IMR-90 (cell line): ENCODE data around the gene RANGRF. TPM values are rescaled to one million over a fixed set of nuclear protein-coding genes. Genes with fewer than 3 reads are reported as not detected.

ENCODE experiments used
- ATAC-seq: fragments of 200-7000 bp; cut with Tn5 transposase; 2 replicates; pipeline ENCODE4 v1.9.1; 2020; ENCODE audit warnings: low read depth, mild to moderate bottlenecking, moderate library complexity
- BruUV-seq: library from RNA; stranded (reverse); fragments of 400-500 nt; replicated peaks from 2 replicates; lab custom pipeline; 2021; lab: Mats Ljungman, UMichigan
- CTCF ChIA-PET: fragments of 300-600 bp; formaldehyde crosslinking; extraction: SDS; loops from one replicate; lab custom pipeline; 2021; ENCODE audit warnings: antibody characterized with exemption; lab: Yijun Ruan, JAX
- POLR2A ChIA-PET: fragments of 300-600 bp; sonication (Branson Sonifier 250); formaldehyde crosslinking; loops from one replicate; lab custom pipeline; 2022; ENCODE audit warnings: antibody characterized with exemption; ENCODE audit not compliant: unreplicated experiment; lab: Charles Lee
- DNase-seq: peaks from one replicate; pipeline ENCODE4 v3.0.0; 2013
- H2AFZ ChIP-seq: replicated peaks from 2 replicates; pipeline ENCODE3; 2013; ENCODE audit warnings: low read length, mild to moderate bottlenecking; ENCODE audit not compliant: poor library complexity
- H2AK5ac ChIP-seq: 2 replicates; pipeline ENCODE4 v1.6.1; 2013; ENCODE audit warnings: low read depth, low read length, inconsistent platforms
- H2AK9ac ChIP-seq: replicated peaks from 2 replicates; pipeline ENCODE3; 2013; ENCODE audit warnings: mild to moderate bottlenecking, low read depth, low read length, moderate library complexity; ENCODE audit not compliant: poor library complexity
- H2BK120ac ChIP-seq: 2 replicates; pipeline ENCODE4 v1.6.1; 2013; ENCODE audit warnings: low read depth, low read length, inconsistent platforms
- H2BK15ac ChIP-seq: 3 replicates; pipeline ENCODE4 v1.6.1; 2013; ENCODE audit warnings: low read depth, low read length, inconsistent platforms
- H2BK20ac ChIP-seq: 2 replicates; pipeline ENCODE4 v1.6.1; 2013; ENCODE audit warnings: low read depth, mild to moderate bottlenecking, inconsistent platforms, low read length, moderate library complexity
- H2BK5ac ChIP-seq: 2 replicates; pipeline ENCODE4 v1.6.1; 2013; ENCODE audit warnings: mild to moderate bottlenecking, low read depth, low read length, inconsistent platforms; ENCODE audit not compliant: poor library complexity, severe bottlenecking
- H3K14ac ChIP-seq: replicated peaks from 2 replicates; pipeline ENCODE4 v1.6.1; 2013; ENCODE audit warnings: low read depth, low read length, inconsistent platforms
- H3K18ac ChIP-seq: 2 replicates; pipeline ENCODE4 v1.6.1; 2013; ENCODE audit warnings: low read depth, low read length, control low read depth
- H3K23ac ChIP-seq: 2 replicates; pipeline ENCODE4 v1.6.1; 2013; ENCODE audit warnings: low read depth, low read length, inconsistent platforms
- H3K27ac ChIP-seq: 2 replicates; pipeline ENCODE4 v1.5.1; 2013; ENCODE audit warnings: mild to moderate bottlenecking, control low read depth, low read length; ENCODE audit not compliant: insufficient read depth
- H3K27me3 ChIP-seq: 2 replicates; pipeline ENCODE4 v1.6.1; 2013; ENCODE audit warnings: low read length; ENCODE audit not compliant: control insufficient read depth, insufficient read depth
- H3K36me3 ChIP-seq: 2 replicates; pipeline ENCODE4 v1.6.1; 2013; ENCODE audit warnings: low read length, mixed read lengths; ENCODE audit not compliant: control insufficient read depth, insufficient read depth
- H3K4ac ChIP-seq: 2 replicates; pipeline ENCODE4 v1.6.1; 2013; ENCODE audit warnings: low read depth, low read length, inconsistent platforms
- H3K4me1 ChIP-seq: 2 replicates; pipeline ENCODE4 v1.6.1; 2013; ENCODE audit warnings: low read length, mixed read lengths; ENCODE audit not compliant: control insufficient read depth, insufficient read depth
- H3K4me2 ChIP-seq: 2 replicates; pipeline ENCODE4 v1.6.1; 2013; ENCODE audit warnings: low read depth, mild to moderate bottlenecking, control low read depth, low read length, moderate library complexity
- H3K4me3 ChIP-seq: 2 replicates; pipeline ENCODE4 v1.5.1; 2013; ENCODE audit warnings: low read depth, mild to moderate bottlenecking, control low read depth, low read length, moderate library complexity; ENCODE audit not compliant: insufficient read depth
- H3K56ac ChIP-seq: 2 replicates; pipeline ENCODE4 v1.6.1; 2013; ENCODE audit warnings: low read length, inconsistent platforms; ENCODE audit not compliant: insufficient read depth; ENCODE audit errors: extremely low read depth
- H3K79me1 ChIP-seq, 2 experiments: 2 replicates each; pipeline ENCODE4 v1.6.1; 2013; ENCODE audit warnings: low read length in 2 of 2, inconsistent platforms in 1 of 2, low read depth in 1 of 2
- H3K9ac ChIP-seq: 2 replicates; pipeline ENCODE4 v1.6.1; 2013; ENCODE audit warnings: low read depth, low read length, control low read depth
- H3K9me1 ChIP-seq: 2 replicates; pipeline ENCODE4 v1.6.1; 2013; ENCODE audit warnings: low read length, inconsistent platforms; ENCODE audit not compliant: insufficient read depth
- H3K9me3 ChIP-seq: 2 replicates; pipeline ENCODE4 v1.6.1; 2013; ENCODE audit warnings: low read length; ENCODE audit not compliant: control insufficient read depth, insufficient read depth
- H4K20me1 ChIP-seq: 2 replicates; pipeline ENCODE4 v1.6.1; 2013; ENCODE audit warnings: low read length, inconsistent platforms; ENCODE audit not compliant: insufficient read depth
- H4K5ac ChIP-seq: 2 replicates; pipeline ENCODE4 v1.6.1; 2013; ENCODE audit warnings: mild to moderate bottlenecking, low read depth, low read length, control low read depth
- H4K8ac ChIP-seq, 2 experiments: 2 replicates each; pipeline ENCODE4 v1.6.1; 2013; ENCODE audit warnings: low read depth in 2 of 2, low read length in 2 of 2, control low read depth in 1 of 2, inconsistent platforms in 1 of 2
- H4K91ac ChIP-seq: 2 replicates; pipeline ENCODE4 v1.6.1; 2013; ENCODE audit warnings: low read depth, low read length, inconsistent platforms; ENCODE audit not compliant: insufficient read depth
- CEBPB ChIP-seq: IDR thresholded peaks from 2 replicates; pipeline ENCODE4 v1.6.1; 2012; ENCODE audit warnings: low read depth, low read length, improper control_type of control experiment
- CTCF ChIP-seq: conservative IDR thresholded peaks from 2 replicates; pipeline ENCODE4 v1.5.1; 2012; ENCODE audit warnings: mild to moderate bottlenecking, low read depth, low read length, improper control_type of control experiment
- MAFK ChIP-seq: IDR thresholded peaks from 2 replicates; pipeline ENCODE4 v1.6.1; 2012; ENCODE audit warnings: low read depth, low read length, improper control_type of control experiment
- RCOR1 ChIP-seq: IDR thresholded peaks from 2 replicates; pipeline ENCODE4 v1.6.1; 2012; ENCODE audit warnings: mild to moderate bottlenecking, low read length, improper control_type of control experiment; ENCODE audit not compliant: insufficient replicate concordance
- USF2 ChIP-seq: fragments of 150-350 bp; IDR thresholded peaks from 2 replicates; pipeline ENCODE4 v1.6.1; 2017; ENCODE audit warnings: mild to moderate bottlenecking, antibody characterized with exemption, low read length, low read depth
- WGBS, 2 experiments: methylation state at CpG; one replicate each; pipeline versions ENCODE4 v1.1.5 to v1.1.7; 2013; ENCODE audit warnings: missing lambda C conversion rate in 2 of 2; ENCODE audit not compliant: insufficient read length in 1 of 2; ENCODE audit errors: extremely low coverage in 2 of 2; 5-methylcytosine and 5-hydroxymethylcytosine counted together
- dilution Hi-C: fragments of 300-500 bp; cut with HindIII; formaldehyde crosslinking; loops from one replicate; pipeline ENCODE4 v1.14.3; 2018; ENCODE audit warnings: low sequenced_read_pairs; ENCODE audit not compliant: unreplicated experiment
- in situ Hi-C: fragments of 300-500 bp; cut with MboI; formaldehyde crosslinking; loops from 3 replicates; pipeline ENCODE4 v1.14.3; 2019; ENCODE audit warnings: low sequenced_read_pairs, inconsistent platforms, mixed read lengths
- intact Hi-C: fragments of 100-400 bp; cut with micrococcal nuclease; formaldehyde crosslinking; loops from 2 replicates; pipeline ENCODE4 v1.10.0; 2022
- polyA plus RNA-seq, 3 experiments: library from polyadenylated mRNA; depleted of rRNA; stranded (reverse); fragments of >200 nt; gene quantifications; 2 replicates each; pipeline ENCODE4 v1.2.3, GENCODE V29; 2012; ENCODE audit warnings: low replicate concordance in 1 of 3
- total RNA-seq: library from RNA; depleted of rRNA; stranded (reverse); fragments of >200 nt; gene quantifications from 2 replicates; pipeline ENCODE4 v1.2.3, GENCODE V29; 2012

Gene RANGRF
- total and polyA plus RNA-seq, 2 of the 4 experiments (the other 2 are of a cell fraction): 19.5 to 36.6 TPM

GRCh38 chr17:8249621-8250500, 38.6 kb upstream of the RANGRF start:
- dilution Hi-C loops (loop anchor here (25.0 kb wide), 1 partner anchor 138 kb away; the partner anchor contains the start of genes ALOXE3 and HES7), intact Hi-C loops (loop anchor here (2.0 to 5.0 kb wide), 2 partner anchors 37 to 127 kb away; partner anchors contain the start of genes KRABD2 and RANGRF), in situ Hi-C loops (no loop called here)
- H3K36me3 ChIP-seq: peaks cover 7% of the 10 kb centered on the region
- H3K4me3 ChIP-seq: peak overlapping the region; percentile 76
- ChIA-PET POLR2A (no interaction called here), CTCF (no interaction called here)
- no peak overlapping the region for H3K56ac ChIP-seq
- peak overlapping the region; percentile 99 for H2AFZ ChIP-seq
- H4K91ac ChIP-seq: no peak overlapping the region
- H2BK120ac ChIP-seq: no peak overlapping the region
- peak overlapping the region; percentile 51 for H4K5ac ChIP-seq
- peaks cover 26 to 50% of the 10 kb centered on the region in 2 experiments for H3K79me1 ChIP-seq
- H2BK5ac ChIP-seq: peak overlapping the region; percentile 51
- ATAC-seq: no peak
- H3K4me2 ChIP-seq: peak overlapping the region; percentile 86
- no peaks in the 10 kb centered on the region; the same call in 1 of the 2 replicates for H3K4me1 ChIP-seq
- peak overlapping the region; percentile 34 for H2AK5ac ChIP-seq
- DNase-seq: no peak
- peaks cover 13% of the 10 kb centered on the region; the same call in 1 of the 2 replicates for H3K9me1 ChIP-seq
- peak overlapping the region; percentile 89 to 99 for H4K8ac ChIP-seq
- peak overlapping the region; percentile 94 for H3K14ac ChIP-seq
- H4K20me1 ChIP-seq: no peaks in the 10 kb centered on the region
- H3K27ac ChIP-seq: peak overlapping the region; percentile 80
- no peak overlapping the region for H2BK20ac ChIP-seq
- peak overlapping the region; percentile 92; the same call in 1 of the 2 replicates for H3K23ac ChIP-seq
- TF ChIP-seq USF2: no peak
- TF ChIP-seq CEBPB: no peak
- no peak for TF ChIP-seq RCOR1
- no peak for TF ChIP-seq CTCF
- peak; percentile 32; the same call in 1 of the 2 replicates for TF ChIP-seq MAFK
- peak overlapping the region; percentile 79 for H3K4ac ChIP-seq
- no peaks in the 10 kb centered on the region for H3K9me3 ChIP-seq
- peak overlapping the region; percentile 84 for H2AK9ac ChIP-seq
- H3K27me3 ChIP-seq: no peaks in the 10 kb centered on the region
- no peak overlapping the region for H2BK15ac ChIP-seq
- no peak overlapping the region for H3K18ac ChIP-seq
- peak overlapping the region; percentile 93 for H3K9ac ChIP-seq
- no TSS peak for BruUV-seq
- WGBS, 2 experiments: 5% methylated on average over 3 of the region's 10 CpGs; no CpG with 5 or more reads in 1 of the 2 experiments
